ENCODE results near the gene IRAK3.
A peak's percentile ranks its signal among the peaks of the same experiment; 100 is the strongest.
"Not testable (repeated sequence)": the region's sequence is repeated elsewhere in the genome, so short reads cannot be mapped to it uniquely, and the experiment has no call there.

Gene IRAK3

GRCh38 chr12:66262737-66263136 is 73.7 kb downstream of the IRAK3 start:
- DNase-seq (ENCODE audit: low read depth), result no peak

GRCh38 chr12:66268562-66268961 is 79.5 kb downstream of the IRAK3 start:
- no peak for DNase-seq (ENCODE audit: low read depth)

DNA sequence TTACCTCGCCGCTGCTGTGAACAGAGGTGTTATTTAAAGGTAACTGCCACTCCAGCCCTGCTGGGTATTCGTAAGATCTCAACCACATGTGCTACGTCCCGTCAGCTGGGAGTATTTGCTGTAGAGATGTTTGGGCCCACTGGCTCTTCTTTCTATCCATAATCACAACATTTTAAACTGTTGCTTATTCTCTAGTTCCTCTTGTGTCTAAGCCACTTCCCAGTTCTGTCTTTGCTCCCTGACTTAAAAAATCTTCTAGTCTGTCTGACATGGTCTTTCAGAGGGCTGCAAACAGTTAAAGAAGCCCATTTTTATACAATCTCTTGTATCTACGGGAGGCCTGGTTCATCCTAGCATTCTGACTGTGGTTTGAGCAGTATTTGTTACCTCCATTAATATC is 80.1 kb downstream of the IRAK3 start:
- DNase-seq (ENCODE audit: low read depth), result no peak

- DNase-seq (ENCODE audit: low read depth), result no peak
These were observed 80.9 kb downstream of the IRAK3 start for GRCh38 chr12:66269757-66270383.

DNA sequence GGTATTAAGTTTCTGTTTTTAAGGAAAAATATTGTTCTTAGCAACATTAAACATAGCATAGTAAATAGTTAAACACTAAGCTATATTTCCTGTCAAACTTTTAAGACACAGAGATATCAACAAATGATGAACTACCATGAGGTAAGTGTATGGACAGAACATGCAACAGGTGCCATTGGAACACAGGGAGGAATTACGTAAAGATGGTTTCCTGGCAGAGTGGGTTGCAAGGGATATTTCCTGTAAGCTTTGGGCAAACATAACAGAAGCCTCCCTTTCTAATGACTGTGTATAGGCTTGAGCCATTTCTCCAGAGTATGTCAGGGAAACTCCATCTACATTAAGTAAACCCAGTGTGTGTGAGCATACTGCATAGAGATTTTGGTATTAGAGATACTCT is 81.6 kb downstream of the IRAK3 start:
- DNase-seq (ENCODE audit: low read depth), result no peak

DNA sequence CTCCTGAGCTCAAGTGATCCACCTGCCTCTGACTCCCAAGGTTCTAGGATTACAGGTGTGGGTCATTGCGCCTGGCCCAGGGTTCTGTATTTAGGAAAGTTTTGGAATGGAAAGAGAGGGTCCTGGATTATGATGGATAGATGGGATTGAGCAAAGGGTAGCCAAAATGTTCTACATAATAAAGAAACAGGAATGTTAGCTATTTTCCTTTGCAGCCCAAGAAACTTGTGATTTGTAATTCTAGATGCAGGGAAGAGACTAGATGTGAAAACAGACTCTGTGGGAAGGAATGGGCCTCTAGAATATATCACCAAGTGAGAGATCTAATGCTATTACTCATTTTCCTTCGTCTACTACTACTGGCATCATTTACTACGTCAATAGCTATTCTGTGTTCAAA is 83.6 kb downstream of the IRAK3 start:
- no peak for DNase-seq (ENCODE audit: low read depth)

DNA sequence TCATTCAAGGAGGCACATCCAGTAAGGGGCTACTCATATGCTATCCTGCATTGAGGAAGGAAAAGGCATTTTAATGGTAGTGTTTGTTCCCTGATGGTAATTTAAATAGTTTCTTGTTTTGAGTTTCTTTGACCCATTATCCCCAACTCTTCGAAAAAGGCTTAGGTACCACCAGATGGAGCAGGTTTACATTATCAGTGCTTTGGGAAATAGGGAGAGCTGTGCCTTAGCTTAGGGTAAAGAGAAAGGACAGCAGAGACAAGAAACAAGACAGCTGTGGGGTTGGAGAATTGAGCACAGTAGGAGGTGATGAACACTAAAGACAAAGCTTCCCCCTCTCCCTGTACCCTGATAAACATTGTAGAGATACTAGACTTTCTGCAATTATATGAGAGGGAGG is 84.1 kb downstream of the IRAK3 start:
- DNase-seq (ENCODE audit: low read depth), result no peak

DNA sequence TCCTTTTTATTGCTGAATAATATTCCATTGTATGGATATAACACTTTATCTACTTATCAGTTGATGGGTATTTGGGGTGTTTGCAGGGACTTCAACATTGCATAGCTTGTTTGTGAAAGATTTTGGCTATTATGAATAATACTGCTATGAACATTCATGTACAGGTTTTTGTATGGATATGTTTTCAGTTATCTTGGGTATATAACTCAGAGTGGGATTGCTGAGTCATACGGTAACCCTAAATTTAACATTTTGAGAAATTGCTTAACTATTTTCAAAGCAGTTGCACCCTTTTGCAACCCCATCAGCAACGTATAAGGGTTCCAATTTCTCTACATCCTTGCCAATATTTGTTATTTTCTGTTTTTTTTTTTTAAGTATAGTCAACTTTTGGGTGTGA is 86.0 kb downstream of the IRAK3 start:
- DNase-seq (ENCODE audit: low read depth), result no peak

DNA sequence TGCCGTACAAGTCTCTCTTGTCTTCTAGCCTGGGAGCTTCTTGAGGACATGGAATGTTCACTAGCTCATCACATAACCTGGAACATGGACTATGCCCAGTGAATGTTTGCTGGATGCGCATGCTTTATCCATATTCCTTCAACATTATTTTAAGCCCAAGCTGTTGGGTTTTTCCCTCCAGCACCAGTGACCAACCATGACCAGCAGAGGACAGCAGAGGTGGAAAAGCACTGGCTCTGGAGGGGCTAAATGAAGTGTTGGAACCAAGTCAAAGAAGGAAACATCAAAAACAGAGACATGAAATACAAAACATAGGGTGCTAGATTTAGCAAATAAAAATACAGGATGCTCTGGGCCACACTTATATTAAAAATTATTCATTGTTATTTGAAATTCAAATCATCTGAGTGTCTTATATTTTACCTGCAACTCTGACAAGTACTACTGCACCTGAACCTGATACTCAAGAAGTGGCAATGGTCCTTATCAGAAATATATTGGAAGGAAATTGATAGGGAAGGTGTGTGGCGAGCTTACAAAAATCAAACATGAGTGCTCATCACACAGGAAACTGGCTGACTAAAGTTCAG is 90.2 kb downstream of the IRAK3 start:
- DNase-seq (ENCODE audit: low read depth), result no peak

DNA sequence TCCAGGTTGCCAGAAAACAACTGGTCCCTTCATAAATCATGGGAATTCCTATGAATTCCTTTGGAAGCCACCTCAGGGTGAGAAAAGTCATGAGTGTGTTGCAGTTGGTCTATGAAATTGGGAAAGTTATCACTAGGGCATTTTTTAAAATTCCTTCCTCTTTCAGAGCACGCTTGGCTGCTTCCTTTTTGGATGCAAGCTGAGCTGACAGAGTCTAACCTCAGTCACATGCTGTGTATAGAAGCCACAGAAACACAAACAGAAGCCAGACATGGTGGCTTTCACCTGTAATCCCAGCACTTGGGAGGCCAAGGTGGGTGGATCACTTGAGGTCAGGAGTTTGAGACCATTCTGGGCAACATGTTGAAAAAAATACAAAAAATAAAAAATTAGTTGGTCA is 91.5 kb downstream of the IRAK3 start:
- DNase-seq (ENCODE audit: low read depth), result no peak

GRCh38 chr12:66282244-66282643 is 93.2 kb downstream of the IRAK3 start:
- DNase-seq (ENCODE audit: low read depth), result no peak

DNA sequence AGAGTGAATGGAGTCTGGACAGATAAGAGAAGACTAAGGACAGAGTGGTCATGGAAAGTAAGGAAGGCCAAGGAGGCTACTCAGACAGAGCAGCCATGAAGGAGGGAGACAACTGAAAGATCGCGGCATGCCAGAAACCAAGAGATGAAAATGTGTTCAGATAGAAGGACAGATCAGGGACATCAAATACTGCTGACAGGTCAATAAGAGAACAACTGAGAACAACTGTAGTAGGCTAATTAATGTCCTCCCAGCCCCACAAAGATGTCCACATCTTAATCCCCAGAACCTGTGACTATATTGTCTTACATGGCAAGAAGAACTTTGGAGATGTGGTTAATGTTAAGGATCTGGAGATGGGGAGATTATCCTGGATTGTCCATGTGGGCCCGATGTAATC is 98.3 kb downstream of the IRAK3 start:
- DNase-seq (ENCODE audit: low read depth), result no peak

DNA sequence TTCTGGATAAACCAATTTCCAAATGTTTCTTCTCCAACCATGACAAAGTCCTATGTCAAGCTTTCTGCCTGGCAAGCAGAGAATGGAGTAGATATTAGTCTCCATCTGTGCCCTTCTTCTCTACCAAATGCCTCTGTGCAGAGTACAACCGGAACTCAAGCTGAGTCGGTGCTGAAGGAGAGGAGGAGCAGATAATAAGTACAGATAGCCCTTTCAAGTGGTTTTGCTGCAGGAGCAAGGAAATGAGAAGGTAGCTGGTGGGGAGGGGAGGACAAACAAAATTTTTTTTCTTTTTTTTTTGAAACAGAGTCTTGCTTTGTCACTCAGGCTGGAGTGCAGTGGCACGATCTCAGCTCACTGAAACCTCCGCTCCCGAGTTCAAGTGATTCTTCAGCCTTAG is 99.1 kb downstream of the IRAK3 start:
- peak; percentile 31 for DNase-seq (ENCODE audit: low read depth)

GRCh38 chr12:66289485-66289884 is 100.5 kb downstream of the IRAK3 start:
- no peak for DNase-seq (ENCODE audit: low read depth)

DNA sequence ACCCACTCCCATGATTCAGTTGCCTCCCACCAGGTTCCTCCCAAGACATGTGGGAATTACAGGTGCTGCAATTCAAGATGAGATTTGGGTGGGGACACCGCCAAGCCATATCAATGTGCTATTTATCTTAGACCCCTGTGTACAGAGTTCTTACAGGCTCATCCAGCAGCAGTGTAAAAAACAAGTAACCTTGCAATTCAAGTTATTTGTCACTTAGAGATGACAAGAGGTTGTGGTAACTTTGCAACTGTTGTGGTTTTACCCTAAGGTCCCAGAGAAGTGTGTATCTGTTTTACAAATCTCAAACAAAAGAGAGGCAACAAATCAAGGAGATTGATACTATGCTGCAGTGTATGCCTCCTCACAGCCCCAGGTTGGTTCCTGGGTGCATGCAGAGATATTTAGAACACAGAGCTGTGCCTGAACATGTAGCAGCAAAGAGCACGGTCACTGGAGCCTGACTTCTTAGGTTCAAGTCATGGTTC is 101.7 kb downstream of the IRAK3 start:
- DNase-seq (ENCODE audit: low read depth), result no peak

- DNase-seq (ENCODE audit: low read depth), result no peak
These were observed 107.2 kb downstream of the IRAK3 start for GRCh38 chr12:66296176-66296683.

DNA sequence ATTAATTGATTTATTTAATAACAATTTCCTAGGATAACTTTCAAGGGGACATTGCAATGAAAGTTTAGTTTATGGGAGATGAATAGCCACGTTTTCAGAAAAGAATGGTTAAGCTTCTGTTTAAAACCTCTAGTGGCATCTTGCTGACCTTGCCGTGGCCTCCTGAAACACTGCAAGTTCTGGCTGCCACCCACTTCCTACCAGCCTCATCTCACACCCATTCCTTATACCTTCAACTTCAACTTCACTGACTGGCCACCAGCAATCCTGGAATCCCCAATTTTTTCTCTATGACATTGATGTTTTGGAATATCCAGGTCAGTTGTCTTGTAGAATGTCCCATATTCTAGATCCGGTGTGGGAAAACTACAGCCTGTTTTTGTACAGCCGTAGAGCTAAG is 108.1 kb downstream of the IRAK3 start:
- no peak for DNase-seq (ENCODE audit: low read depth)

DNA sequence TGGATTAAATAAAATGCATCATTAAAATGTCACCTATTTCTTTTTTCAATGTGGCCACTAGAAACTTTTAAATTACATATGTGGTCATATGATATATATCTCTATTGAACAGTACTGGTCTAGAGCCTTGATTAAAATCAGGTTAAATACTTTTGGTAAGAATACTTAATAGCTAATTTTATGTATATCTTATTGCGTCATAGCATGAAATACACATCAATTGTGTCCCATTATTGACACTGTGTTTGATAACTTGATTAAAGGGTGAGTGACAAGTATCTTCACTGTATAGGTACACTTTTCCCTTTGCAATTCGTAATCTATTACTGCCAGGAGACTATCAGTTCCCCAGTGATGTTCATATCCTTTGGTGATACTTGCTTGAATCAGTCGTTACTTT is 108.9 kb downstream of the IRAK3 start:
- no peak for DNase-seq (ENCODE audit: low read depth)

DNA sequence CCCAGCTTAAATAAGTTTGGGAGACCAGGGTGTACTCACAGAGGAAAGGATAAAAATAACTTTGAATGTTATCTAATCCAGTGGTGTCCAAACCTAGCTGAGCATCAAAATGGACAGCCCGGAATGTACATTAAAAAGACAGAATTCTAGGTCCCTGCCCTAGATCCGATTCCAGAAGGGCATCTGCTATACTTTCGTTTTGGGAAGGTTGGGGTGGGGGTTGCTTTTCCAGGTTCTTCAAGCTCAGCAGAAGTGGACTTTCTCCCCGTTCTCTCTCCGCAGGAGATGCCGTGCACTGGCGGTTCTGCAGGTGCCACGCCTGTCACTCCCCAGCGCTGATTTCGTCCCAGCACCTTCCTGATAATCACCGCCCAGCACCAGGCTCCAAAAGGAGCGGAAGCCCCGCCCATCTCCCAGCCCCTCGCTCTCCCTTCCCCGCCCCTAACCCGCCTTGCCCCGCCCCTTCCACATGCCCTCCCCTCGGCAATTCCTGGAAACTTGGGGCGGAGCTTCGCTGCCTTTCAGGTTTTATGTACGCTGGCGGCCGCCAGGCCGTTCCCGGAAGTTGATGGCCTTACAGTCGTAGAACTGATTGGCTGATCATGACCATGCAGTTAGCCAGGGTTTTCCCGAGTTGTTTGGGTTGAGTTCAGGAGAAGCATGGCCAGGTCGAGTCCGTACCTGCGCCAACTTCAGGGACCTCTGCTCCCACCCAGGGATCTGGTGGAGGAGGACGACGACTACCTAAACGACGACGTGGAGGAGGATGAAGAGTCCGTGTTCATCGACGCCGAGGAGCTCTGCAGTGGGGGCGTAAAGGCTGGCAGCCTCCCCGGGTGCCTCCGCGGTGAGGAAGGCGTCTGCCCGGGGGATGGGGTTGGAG is 113.2 kb downstream of the IRAK3 start, which contains the start of gene HELB:
TSS of gene HELB (plus strand) at position 550 of the 883 bp plus-strand sequence. CDS start at position 661, 111 bp downstream.
- DNase-seq (ENCODE audit: low read depth), result peak; percentile 97

- DNase-seq (ENCODE audit: low read depth), result no peak
These were observed 113.8 kb downstream of the IRAK3 start for GRCh38 chr12:66302827-66303169.

DNA sequence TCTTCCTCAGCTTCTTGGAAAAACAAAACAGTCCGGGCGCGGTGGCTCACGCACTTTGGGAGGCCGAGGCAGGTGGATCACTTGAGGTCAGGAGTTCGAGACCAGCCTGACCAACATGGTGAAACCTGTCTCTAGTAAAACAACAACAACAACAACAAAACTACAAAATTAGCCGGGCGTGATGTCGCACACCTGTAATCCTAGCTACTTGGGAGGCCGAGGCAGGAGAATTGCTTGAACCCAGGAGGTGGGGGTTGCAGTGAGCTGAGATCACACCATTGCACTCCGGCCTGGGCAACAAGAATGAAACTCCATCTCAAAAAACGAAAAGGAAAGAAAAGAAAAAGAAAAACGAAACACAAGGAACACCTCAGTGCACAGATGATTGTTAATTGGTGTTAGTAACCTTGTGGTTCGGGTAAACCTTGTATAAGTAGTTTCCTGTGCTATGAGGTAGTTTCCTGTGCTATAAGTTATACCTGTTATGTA is 114.3 kb downstream of the IRAK3 start:
- not testable (repeated sequence) for DNase-seq (ENCODE audit: low read depth)
